NK-92 treated with Interleukin-12 subunit alpha and Interleukin-12 subunit beta, amount 100 ng/mL, for 24 hours (cell line): Measurements from ENCODE around the gene SNX22.

ENCODE experiments used
- DNase-seq: peaks from one replicate; lab custom pipeline; 2025; lab: John Stamatoyannopoulos, UW

Gene SNX22

DNA sequence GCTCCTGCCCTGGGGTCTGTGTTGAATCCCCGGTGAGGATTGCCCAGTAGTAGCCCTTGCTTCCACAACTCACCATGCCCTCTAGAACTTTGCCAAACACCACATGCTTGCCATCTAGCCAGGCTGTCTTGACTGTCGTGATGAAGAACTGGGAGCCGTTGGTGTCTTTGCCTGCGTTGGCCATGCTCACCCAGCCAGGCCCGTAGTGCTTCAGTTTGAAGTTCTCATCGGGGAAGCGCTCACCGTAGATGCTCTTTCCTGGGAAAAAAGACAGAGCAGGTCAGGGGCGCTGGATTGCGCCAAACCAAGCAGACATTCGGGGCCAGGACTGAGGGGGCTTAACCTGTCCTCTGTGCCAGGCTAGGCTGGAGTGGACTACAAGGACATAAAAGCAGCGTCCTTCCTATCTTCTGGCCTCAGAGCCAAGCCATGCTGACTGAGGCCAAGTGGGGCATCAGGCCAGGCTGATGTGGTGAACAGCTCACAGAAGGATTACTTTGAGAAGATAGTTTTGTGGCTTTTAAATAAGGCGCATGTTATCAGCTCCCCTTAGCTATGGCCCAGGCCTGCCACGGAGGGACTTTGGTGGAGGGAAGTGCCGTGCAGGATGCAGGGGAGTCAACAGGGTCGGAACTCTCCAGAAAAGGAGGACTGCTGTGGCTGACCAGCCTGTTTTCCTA, 5.3 kb downstream of the SNX22 start:
- no peak for DNase-seq

DNA sequence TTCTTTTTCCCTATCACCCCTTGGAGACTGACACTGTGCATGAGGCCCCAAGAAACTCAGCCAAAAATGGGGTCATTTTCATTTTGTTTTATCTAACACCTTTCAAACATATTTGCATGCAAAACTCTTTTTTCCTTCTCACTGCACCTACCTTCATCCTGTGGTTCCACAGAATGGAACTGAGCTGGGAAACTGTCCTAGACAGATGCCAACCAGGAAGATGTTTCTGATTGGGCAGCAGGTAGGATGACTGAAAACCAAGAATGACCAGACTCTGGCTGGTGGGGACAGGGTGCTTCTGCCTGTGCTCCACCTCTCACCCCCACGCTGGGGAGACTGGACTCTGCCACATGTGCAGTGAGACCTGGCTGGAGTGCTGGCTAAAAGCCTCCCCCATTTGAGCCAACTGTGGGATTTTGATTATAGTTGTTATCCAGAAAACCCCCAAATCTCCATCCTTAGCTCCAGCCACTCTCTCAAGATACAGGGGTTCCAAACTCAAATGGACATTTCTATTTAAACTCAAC, 6.1 kb downstream of the SNX22 start:
- DNase-seq, result no peak

- DNase-seq, result no peak
Measured at GRCh38 chr15:64158363-64159134, 7.0 kb downstream of the SNX22 start.

DNA sequence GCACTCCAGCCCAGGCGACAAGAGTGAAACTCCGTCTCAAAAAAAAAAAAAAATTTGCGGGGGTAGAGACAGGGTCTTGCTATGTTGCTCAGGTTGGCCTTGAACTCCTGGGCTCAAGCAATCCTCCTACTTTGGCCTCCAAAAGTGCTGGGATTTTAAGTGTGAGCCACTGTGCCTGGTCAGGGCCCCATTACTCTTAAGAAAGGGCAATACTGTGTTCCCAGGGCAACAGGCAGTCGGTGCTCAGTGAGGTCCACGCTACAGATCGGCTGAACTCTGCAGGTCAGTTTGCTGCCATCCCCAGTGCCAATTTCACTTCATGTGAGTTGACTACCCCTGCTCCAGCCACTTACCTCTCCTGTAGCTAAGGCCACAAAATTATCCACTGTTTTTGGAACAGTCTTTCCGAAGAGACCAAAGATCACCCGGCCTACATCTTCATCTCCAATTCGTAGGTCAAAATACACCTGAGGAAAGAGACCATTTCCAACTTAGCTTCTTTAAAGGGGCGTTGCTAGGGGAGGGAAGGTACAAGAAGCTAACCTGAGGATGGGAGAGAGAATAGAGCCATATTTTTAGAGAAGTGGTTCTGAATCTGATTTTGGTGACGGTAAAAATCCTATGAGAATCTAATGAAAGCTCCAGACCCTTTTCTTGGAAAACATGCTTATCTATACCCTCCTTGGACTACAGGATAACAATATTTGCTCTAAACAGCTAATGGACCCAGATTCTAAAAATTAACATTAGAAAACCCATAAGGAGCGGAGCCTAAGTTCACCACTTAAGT, 10.4 kb downstream of the SNX22 start:
- DNase-seq, result no peak

- peak; percentile 76 for DNase-seq
Measured at GRCh38 chr15:64162478-64162868, 10.9 kb downstream of the SNX22 start.

GRCh38 chr15:64162869-64163658, 11.5 kb downstream of the SNX22 start, which contains the start of gene PPIB:
Gene PPIB, minus strand, starts transcription at chr15:64163022. Its CDS starts 36 bp downstream, at chr15:64162986.
- peak; percentile 98 for DNase-seq

GRCh38 chr15:64163659-64164362, 12.3 kb downstream of the SNX22 start:
- DNase-seq, result no peak

DNA sequence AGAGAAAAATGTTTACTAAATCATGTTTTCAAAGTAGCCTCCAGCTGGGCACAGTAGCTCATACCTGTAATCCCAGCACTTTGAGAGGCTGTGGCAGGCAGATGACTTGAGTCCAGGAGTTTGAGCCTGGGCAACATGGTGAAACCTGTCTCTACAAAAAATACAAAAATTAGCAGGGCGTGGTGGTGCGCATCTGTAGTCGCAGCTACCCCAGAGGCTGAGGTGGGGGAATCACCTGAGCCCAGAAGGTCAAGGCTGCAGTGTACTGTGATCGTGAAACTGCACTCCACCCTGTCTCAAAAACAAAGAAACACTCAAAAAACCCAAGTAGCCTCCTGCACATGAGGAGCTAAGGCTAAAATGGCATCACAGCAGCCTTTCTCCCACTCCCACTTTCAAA, 12.9 kb downstream of the SNX22 start:
- no peak for DNase-seq

- DNase-seq, result no peak
Measured at GRCh38 chr15:64166102-64166890, 14.8 kb downstream of the SNX22 start.

DNA sequence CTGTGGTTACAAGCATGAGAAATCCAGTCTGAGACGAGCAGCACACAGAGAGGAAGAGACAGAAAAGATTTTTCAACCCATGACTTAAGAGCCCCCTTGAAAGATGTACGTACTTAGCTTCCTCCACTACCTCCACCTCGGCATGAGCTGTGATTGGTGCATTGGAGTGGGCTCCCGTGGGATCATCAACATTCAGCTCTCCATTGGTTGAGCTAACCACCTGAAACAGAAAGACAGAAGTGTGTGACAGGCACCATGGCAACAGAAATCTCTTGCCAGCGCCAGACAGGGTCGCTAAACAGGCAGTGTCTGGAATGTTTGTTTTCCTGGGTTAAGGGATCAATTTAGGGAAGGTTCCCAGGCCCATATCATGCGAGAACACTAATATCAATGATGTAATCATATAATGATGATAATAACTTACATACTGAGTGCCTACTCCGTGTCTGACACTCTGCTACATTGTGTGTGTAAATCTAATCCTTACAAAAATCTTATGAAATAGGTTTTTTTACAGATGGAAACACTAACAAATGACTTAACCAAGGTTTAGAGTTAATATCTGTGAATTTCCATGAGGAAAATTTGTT, 28.8 kb downstream of the SNX22 start:
- no peak for DNase-seq

DNA sequence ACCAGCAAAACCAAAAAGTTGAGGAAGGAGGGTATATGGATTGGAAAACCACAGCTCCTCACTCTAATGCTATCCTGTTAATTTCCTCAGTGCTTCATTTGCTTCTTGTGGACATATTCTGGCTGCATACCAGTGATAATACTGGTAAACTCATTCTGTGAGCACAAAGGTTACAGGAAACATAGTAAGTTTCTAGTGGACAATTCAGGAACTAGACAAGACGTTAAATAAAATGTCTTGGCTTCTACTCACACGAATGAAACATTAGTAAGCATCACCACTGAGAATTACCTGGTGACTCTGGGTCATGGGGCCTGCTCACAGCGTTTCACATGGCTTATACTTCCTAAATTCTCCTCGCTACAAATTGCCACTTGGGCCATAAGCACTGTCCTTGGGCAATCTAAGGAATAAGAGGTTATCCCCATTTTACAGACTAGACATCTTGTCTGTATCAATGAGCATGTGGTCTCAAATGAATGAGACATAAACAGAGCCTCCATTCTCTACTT, 31.4 kb downstream of the SNX22 start:
- no peak for DNase-seq

GRCh38 chr15:64185146-64185911, 33.8 kb downstream of the SNX22 start:
- no peak for DNase-seq

DNA sequence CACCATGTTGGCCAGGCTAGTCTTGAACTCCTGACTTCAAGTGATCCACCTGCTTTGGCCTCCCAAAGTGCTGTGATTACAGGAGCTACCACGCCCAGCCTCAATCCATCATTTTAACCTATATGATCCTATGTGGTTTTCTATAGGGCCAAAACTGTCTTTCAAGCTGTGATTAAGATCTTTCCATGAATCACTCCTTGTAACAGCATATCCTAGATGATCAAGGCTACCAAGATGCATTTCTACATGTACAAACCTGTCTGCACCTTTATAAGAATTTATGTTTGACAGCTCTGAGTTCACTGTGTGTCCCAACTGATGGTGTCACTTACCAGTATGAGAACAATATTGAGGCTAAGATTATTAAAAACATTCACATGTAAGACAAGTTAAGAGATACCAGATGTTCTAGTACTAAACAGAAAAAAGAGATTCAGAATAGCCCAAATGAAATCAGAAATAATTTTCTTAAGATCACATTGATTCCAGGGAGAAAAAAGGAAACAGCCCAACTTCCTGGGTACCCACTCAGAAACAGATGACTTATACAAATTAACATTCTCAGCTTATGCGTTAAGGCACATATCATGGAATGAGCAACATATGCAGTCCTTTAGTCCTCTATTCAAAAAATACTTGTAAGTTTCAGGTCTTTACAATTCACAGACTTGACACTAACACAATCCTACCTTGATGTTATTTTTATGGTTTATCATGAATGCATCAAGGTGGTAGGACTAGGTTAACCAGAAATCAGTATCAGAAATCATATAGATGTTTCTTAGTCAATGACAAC, 36.1 kb downstream of the SNX22 start:
- DNase-seq, result no peak

DNA sequence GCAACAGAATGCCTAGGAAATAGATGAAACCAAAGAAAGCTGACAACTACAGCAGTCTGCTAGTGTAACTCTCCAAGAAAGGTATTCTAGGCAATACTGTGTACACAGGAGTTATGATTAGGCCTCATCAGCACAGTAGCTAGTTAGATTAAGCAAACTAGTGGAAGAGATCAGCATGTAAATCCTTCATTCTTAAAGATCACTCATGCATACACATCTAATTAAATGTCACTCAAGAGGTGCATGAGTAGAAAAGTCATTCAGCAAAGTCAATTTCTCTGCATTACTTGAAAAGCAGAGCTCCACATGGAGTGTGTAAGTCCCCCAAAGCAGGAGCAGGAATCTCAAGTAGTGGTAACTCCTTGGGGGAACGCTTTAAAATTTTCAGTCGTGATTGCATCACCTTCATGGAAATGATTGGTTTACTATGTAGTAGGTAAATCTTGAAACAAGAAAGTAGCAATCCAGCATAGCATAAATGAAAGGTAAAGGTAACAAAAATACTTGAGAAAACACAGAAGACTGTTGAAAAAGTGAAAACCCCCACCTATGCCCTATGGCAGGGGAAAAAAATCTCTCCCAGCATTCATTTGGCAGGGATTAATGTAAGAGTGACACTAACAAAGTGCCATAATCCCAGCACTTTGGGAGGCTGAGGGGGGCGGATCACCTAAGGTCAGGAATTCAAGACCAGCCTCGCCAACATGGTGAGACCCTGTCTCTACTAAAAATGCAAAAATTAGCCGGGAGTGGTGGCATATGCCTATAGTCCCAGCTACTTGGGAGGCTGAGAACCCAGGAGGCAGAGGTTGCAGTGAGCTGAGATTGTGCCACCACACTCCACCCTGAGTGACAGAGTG, 40.7 kb downstream of the SNX22 start:
- no peak for DNase-seq

DNA sequence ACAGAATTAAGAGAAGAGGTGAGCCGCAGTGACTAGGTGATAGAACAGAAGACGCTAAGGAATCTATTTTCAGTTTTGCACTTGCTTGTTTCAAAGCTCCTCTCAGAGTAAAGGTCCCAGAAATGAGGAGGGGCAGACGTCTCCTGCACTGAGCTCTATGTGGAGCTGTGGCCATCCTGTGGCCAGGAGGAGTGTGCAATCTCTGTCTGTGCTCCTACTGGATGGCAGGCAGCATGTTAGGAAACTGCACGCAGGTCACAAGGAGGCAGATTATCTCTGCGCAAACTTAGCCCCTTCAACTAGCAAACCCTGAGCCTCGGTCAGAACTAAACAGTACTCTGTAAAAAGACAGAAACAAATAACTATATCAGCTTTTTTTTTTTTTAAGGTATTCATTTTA, 42.4 kb downstream of the SNX22 start:
- DNase-seq, result no peak

GRCh38 chr15:64197425-64197824, 45.9 kb downstream of the SNX22 start:
- DNase-seq, result no peak

GRCh38 chr15:64205202-64205601, 53.7 kb downstream of the SNX22 start:
- DNase-seq, result no peak
